H54 (cell line): Measurements from ENCODE around the gene TMPRSS12.
A peak's percentile ranks its signal among the peaks of the same experiment; 100 is the strongest.
"Not testable (repeated sequence)": the region's sequence is repeated elsewhere in the genome, so short reads cannot be mapped to it uniquely, and the experiment has no call there.

Source experiments
- DNase-seq: peaks from one replicate; pipeline ENCODE4 v3.0.0; 2011; ENCODE audit warnings: low spot score, mixed read lengths; ENCODE audit not compliant: insufficient read length
- FAIRE-seq: peaks from 3 replicates; lab custom pipeline; 2011; peaks lifted over from hg19 to GRCh38; lab: Jason Lieb, UNC
- POLR2A ChIP-seq: IDR thresholded peaks from 2 replicates; pipeline ENCODE4 v1.6.1; 2011; ENCODE audit warnings: low read depth, mild to moderate bottlenecking, low read length

The TMPRSS12 gene

GRCh38 chr12:50894241-50894640 is 51.5 kb downstream of the TMPRSS12 start:
- TF ChIP-seq POLR2A: no peak
- DNase-seq: no peak
- no peak for FAIRE-seq

- TF ChIP-seq POLR2A: no peak
- DNase-seq (no peak), FAIRE-seq (no peak)
These were observed 59.0 kb downstream of the TMPRSS12 start for GRCh38 chr12:50901685-50902113.

GRCh38 chr12:50908479-50908878 is 65.8 kb downstream of the TMPRSS12 start:
- DNase-seq, FAIRE-seq: not testable (repeated sequence)

- DNase-seq, FAIRE-seq: not testable (repeated sequence)
These were observed 69.6 kb downstream of the TMPRSS12 start for GRCh38 chr12:50912361-50912760.

GRCh38 chr12:50913224-50913623 is 70.5 kb downstream of the TMPRSS12 start:
- DNase-seq: no peak
- FAIRE-seq: no peak
- TF ChIP-seq POLR2A: no peak

- TF ChIP-seq POLR2A: no peak
- no peak for DNase-seq
- no peak for FAIRE-seq
These were observed 72.3 kb downstream of the TMPRSS12 start for GRCh38 chr12:50914872-50915484.

- TF ChIP-seq POLR2A: no peak
- no peak for FAIRE-seq
- DNase-seq: no peak
These were observed 73.6 kb downstream of the TMPRSS12 start for GRCh38 chr12:50916292-50916691.

GRCh38 chr12:50918584-50919316 is 76.0 kb downstream of the TMPRSS12 start:
- no peak for DNase-seq
- TF ChIP-seq POLR2A: no peak
- FAIRE-seq: no peak

- no peak for TF ChIP-seq POLR2A
- no peak for DNase-seq
- no peak for FAIRE-seq
These were observed 80.1 kb downstream of the TMPRSS12 start for GRCh38 chr12:50922820-50923219.

GRCh38 chr12:50923361-50924130 is 80.8 kb downstream of the TMPRSS12 start:
- no peak for TF ChIP-seq POLR2A
- FAIRE-seq (no peak), DNase-seq (no peak)

GRCh38 chr12:50924131-50924438 is 81.4 kb downstream of the TMPRSS12 start:
- FAIRE-seq: no peak
- TF ChIP-seq POLR2A: no peak
- no peak for DNase-seq

GRCh38 chr12:50924439-50925341 is 82.0 kb downstream of the TMPRSS12 start:
- DNase-seq: peak; percentile 28
- TF ChIP-seq POLR2A: no peak
- peak; percentile 43 for FAIRE-seq

GRCh38 chr12:50925342-50925651 is 82.6 kb downstream of the TMPRSS12 start:
- DNase-seq (no peak), FAIRE-seq (no peak)
- TF ChIP-seq POLR2A: no peak

- DNase-seq (no peak), FAIRE-seq (no peak)
- TF ChIP-seq POLR2A: no peak
These were observed 83.2 kb downstream of the TMPRSS12 start for GRCh38 chr12:50925920-50926319.

- no peak for TF ChIP-seq POLR2A
- no peak for FAIRE-seq
- DNase-seq: no peak
These were observed 83.7 kb downstream of the TMPRSS12 start for GRCh38 chr12:50926415-50926814.

- not testable (repeated sequence) for FAIRE-seq, DNase-seq
These were observed 84.2 kb downstream of the TMPRSS12 start for GRCh38 chr12:50926932-50927331.
